Umbilical cord (tissue), 2 donors: ENCODE results near the gene NECTIN4. TPM values are rescaled to one million over a fixed set of nuclear protein-coding genes. Genes with fewer than 3 reads are reported as not detected.
A peak's percentile ranks its signal among the peaks of the same experiment; 100 is the strongest.
"Not testable (repeated sequence)": the region's sequence is repeated elsewhere in the genome, so short reads cannot be mapped to it uniquely, and the experiment has no call there.

Source experiments
- DNase-seq: peaks from one replicate; pipeline ENCODE4 v3.0.0-alpha.2; 2015; ENCODE audit warnings: low spot score
- total RNA-seq: library from RNA; depleted of rRNA; stranded (reverse); fragments of >200 nt; gene quantifications from one replicate; pipeline ENCODE4 v1.2.3, GENCODE V29; 2014; ENCODE audit warnings: low replicate concordance; ENCODE audit not compliant: insufficient read depth

Gene NECTIN4
- total RNA-seq, 1 donor from 2014 or later = 6.3 TPM

DNA sequence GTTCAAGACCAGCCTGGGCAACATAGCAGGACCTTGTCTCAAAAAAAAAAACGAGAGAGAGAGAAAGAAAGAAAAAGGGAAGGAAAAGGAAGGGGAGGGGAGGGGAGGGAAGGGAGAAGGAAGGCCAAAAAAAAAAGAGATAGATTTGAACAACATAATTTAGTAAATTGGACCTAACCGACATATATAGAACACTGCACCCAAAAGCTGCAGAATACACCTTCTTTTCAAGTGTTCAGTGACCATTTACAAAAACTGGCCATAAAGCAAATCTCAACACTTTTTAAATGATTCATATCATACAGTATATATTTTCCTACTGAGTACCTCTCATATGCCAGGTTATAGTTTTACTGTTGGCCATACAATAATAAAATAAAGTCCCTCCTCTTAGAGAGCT is 57.5 kb downstream of the NECTIN4 start:
- DNase-seq = no peak

DNA sequence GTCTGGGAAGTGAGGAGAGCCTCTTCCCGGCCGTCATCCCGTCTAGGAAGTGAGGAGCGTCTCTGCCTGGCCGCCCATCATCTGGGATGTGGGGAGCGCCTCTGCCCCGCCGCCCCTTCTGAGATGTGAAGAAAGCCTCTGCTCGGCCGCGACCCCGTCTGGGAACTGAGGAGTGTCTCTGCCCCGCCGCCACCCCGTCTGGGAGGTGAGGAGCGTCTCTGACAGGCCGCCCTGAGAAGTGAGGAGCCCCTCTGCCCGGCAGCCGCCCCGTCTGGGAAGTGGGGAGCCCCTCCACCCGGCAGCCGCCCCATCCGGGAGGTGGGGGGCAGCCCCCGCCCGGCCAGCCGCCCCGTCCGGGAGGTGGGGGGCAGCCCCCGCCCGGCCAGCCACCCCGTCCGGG is 59.9 kb downstream of the NECTIN4 start:
- DNase-seq = not testable (repeated sequence)

DNA sequence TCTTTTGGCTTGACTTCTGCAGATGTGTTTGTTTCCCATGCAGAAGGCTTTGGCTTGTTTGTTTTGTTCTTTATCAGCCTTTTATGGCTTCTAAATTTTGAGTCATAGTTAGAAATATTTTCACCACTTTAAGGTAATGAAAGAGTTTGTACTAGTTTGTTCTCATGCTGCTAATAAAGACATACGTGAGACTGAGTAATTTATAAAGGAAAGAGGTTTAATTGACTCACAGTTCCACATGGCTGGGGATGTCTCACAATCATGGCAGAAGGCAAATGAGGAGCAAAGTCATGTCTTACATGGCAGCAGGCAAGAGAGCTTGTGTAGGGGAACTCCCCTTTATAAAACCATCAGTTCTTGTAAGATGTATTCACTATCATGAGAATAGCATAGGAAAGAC is 62.4 kb downstream of the NECTIN4 start:
- not testable (repeated sequence) for DNase-seq

DNA sequence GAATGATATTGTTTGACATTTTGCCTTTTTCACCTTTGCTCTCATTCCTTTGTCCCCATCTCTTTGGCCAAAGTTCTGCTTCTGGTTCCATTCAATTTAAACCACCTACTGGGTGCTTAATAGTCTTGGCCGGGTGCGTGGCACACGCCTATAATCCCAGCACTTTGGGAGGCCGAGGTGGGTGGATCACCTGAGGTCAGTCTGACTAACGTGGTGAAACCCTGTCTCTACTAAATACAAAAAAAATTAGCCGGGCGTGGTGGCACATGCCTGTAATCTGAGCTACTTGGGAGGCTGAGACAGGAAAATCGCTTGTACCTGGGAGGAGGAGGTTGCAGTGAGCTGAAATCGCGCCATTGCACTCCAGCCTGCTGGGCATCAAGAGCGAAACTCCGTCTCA is 66.9 kb downstream of the NECTIN4 start:
- not testable (repeated sequence) for DNase-seq

DNA sequence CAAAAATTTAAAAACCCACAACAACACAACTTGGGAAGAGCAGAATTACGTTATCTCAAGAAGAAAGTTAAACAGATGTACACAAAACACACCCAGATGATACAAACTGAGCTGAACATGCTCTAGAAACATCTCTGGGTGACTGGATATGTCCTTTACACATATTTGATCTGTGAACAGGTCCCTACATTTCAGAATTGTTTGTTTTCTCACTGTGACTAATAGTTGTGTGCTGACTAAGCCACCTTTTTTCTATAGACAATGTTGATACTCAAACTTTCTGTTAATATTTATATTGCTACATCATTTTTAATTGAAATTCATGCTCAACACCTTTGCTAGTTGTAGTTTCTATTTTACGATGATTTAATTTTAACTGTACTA is 67.4 kb downstream of the NECTIN4 start:
- no peak for DNase-seq

DNA sequence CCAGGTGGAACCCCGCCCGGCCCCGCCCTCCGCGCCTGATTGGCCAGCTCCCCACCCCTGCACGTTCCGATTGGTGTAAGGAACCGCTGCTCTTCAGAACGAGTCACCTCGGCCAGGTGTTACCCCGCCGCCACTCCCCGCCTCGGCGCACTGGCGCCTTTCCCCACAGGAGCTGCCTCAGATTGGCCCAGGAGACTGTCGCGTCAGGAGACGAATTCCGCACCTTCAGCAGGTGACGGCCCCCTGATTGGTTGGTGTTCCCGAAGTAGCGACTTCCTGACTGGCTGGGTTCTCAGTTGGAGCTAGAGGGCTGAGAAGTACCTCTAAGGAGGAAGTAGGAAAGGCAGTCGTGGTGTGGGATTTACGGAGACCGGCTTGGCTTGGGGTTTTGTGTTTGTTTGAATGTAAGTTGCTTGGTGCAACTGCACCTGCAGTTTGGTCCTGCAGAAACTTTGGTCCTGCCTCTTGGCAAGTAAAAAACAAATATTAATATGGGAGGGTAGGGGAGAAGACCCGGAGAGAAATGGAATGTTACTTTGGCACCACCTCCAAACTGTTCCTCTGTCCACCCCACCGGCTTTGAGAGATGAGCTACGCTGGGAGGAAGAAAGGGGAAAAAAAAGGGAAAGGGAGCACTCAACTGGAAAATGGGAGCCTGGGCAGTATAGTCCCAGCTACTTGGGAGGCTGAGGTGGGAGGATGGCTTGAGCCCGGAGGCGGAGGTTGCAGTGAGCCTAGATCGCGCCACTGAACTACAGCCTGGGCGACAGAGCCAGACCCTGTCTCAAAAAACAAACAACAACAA is 68.0 kb downstream of the NECTIN4 start:
- peak; percentile 87 for DNase-seq

Other genes starting within 250 kb of the NECTIN4 start
- gene CD244, start 226.7 kb downstream of the NECTIN4 start, total RNA-seq = 1.9 TPM
- 2.2 TPM for gene ITLN1, start 204.4 kb downstream of the NECTIN4 start, total RNA-seq
- not detected for gene ITLN2, start 134.7 kb downstream of the NECTIN4 start, total RNA-seq
- gene F11R, start 68.4 kb downstream of the NECTIN4 start, total RNA-seq = 30.6 TPM
- gene TSTD1, start 50.6 kb downstream of the NECTIN4 start, total RNA-seq = 40.9 TPM
- 33.9 TPM for gene USF1, start 43.6 kb downstream of the NECTIN4 start, total RNA-seq
- gene ARHGAP30, start 19.7 kb downstream of the NECTIN4 start, total RNA-seq = 4.6 TPM
- gene KLHDC9, start 8.8 kb upstream of the NECTIN4 start, total RNA-seq = 10.6 TPM
- 2.4 TPM for gene PFDN2, start 28.5 kb upstream of the NECTIN4 start, total RNA-seq
- 30.6 TPM for gene NIT1, start 28.5 kb upstream of the NECTIN4 start, total RNA-seq
- 20.9 TPM for gene DEDD, start 43.1 kb upstream of the NECTIN4 start, total RNA-seq
- 96.8 TPM for gene UFC1, start 64.4 kb upstream of the NECTIN4 start, total RNA-seq
- 30.1 TPM for gene USP21, start 69.9 kb upstream of the NECTIN4 start, total RNA-seq
- gene PPOX, start 76.9 kb upstream of the NECTIN4 start, total RNA-seq = 17.3 TPM
- 9.1 TPM for gene B4GALT3, start 87.9 kb upstream of the NECTIN4 start, total RNA-seq
- gene ADAMTS4, start 109.5 kb upstream of the NECTIN4 start, total RNA-seq = 7.5 TPM
- gene NDUFS2, start 112.8 kb upstream of the NECTIN4 start, total RNA-seq = 35.2 TPM
- gene FCER1G, start 125.7 kb upstream of the NECTIN4 start, total RNA-seq = 52.5 TPM
- gene APOA2, start 134.1 kb upstream of the NECTIN4 start, total RNA-seq = not detected
- gene TOMM40L, start 136.5 kb upstream of the NECTIN4 start, total RNA-seq = 7.5 TPM
- 0.48 TPM for gene NR1I3, start 148.6 kb upstream of the NECTIN4 start, total RNA-seq
- gene PCP4L1, start 169.2 kb upstream of the NECTIN4 start, total RNA-seq = 8.2 TPM
- 0.48 TPM for gene MPZ, start 220.4 kb upstream of the NECTIN4 start, total RNA-seq
- 35.9 TPM for gene SDHC, start 224.8 kb upstream of the NECTIN4 start, total RNA-seq